Measurements from ENCODE around the gene ANGEL2.

Gene ANGEL2

DNA sequence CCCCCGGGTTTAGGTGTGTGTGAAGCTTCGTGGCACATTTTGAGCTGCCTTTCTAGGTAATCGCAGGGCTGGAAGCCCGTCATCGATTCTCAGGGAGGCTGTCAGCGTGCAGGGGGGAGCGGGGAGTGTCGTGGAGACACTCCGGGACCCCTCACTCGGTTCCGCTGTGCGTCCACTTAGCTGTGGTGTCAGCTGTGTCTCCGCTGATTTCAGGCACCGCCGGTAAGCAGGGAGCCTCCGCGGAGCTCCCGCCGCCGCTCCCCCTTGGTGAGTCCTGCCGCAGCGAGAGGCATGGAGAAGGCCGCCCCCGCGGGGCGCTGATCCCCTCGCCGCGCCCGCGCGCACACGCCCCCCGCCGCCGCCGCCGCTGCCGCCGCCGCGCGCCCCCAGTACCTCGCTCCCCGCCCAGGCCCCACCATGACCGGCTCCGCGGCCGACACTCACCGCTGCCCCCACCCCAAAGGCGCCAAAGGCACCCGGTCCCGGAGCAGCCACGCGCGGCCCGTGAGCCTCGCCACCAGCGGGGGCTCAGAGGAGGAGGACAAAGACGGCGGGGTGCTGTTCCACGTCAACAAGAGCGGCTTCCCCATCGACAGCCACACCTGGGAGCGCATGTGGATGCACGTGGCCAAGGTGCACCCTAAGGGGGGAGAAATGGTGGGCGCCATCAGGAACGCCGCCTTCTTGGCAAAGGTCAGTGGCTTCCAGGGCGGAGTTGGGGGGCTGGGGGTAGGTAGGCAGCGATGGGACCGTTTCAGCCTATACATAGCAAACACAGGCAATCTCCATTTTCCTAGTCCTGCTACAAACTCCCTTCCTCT is 64.3 kb downstream of the ANGEL2 start:
- no peak for DNase-seq (ENCODE audit: low read depth)

DNA sequence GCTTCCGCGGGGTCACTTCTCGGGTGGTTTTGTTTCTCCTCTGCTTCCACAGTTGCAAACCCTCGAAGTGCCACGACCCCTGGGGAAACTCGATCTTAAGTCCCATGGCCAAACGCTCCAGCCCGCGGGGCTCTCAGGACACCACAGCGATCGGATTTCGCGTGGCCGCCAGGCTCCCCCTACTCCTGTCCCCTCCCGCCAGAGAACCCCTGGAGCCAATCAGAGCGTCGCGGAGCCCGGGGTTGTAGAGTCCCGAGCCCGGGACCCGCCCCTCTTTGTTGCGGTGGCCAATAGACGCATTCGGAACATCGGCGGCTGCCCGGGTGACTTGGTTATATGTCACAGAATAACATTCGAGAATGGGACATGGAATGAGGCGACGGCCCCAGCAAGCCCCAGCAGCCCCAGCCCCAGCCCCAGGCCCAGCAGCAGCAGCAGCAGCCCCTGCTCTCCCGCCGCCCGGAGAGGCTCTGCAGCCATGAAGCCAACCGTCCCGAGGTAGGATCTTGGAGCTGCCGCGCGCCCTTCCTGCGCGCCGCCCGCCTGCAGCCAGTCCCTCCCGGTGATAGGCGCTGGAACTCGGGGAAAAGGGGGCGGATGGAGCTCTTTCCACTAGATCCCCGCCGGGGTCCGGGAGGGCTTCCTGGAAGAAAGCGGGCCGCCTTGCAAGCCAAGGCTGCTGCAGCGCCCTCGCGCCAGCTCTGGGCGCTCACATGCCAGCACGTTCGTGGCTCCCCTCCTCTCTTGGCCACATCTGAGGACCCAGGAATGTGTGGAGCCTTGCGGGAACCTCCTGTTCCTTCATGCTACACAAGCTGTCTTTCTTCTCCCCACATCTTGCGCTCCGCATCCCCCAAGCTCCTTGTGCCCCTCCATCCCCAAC is 65.2 kb downstream of the ANGEL2 start, which contains the start of gene VASH2:
Gene VASH2, plus strand, starts transcription at position 299 of the 883 bp plus-strand sequence. CDS start 1,002 bp downstream, outside the sequence.
- peak; percentile 84 for DNase-seq (ENCODE audit: low read depth)

DNA sequence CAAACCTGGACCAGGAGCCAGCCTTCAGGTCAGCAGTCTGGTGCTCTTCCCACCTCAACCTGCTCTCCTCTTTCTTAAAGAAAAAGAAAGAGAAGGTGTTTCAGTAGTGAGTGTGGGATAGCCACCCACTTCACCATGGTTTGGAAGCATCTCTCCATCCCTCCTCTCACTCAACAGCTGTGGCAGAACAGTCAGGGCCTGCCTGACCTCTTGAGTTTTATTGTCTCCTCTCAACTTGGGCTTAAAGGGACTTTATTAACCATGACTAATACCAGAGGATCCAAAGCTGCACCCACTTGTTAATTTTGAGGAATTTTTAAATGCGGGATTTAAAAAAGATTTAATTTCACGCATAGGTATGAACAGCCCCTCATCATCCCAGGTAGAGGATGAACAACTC is 65.9 kb downstream of the ANGEL2 start:
- no peak for DNase-seq (ENCODE audit: low read depth)

DNA sequence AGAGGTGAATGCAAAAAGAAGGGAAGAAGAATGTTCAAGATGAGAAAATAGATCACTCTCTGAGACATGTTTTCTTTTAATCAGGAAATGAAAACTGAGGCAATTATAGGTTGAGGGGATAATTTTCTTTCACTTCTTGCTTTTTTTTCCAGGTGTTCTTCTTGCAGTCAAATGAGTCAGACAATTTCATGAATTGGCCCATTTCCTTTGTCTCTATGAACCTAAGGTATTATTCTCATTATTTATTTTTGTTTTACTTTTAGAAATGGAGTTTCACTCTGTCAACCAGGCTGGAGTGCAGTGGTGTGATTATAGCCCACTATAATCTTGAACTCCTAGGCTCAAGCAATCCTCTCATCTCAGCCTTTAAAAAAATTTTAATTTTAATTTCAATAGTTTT is 68.8 kb downstream of the ANGEL2 start:
- DNase-seq (ENCODE audit: low read depth) = no peak

DNA sequence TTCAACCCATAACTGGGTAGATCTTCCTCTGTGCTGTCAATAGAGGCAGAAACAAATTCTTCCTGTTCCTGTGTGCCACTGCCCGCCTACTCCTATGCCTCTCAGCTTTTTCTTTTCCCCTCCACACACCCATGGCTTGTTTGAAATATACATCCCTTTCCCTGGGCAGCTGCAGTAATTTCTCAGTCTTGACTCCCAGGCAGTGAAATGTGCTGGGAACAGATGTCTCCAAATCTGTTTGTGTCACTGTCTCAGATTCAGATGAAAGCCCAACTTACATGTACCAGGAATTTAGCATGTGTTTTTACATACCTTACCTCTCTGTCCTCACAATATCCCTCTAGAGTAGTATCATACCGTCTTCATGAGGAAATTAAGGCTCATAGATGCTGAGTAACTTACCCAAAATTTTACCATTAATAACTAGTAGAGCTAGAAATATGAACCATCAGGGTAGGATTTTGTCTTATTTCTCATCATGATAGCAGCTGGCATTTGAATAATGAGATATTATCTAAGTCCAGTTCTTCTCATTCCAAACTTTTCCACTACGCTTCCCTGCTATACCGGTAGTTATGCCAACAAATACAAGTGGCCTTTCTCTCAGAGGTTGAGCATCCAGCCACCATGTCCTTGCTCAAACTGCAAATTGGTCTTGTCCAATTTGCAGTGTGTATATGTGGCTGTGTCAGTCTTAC is 70.1 kb downstream of the ANGEL2 start:
- DNase-seq (ENCODE audit: low read depth) = no peak

DNA sequence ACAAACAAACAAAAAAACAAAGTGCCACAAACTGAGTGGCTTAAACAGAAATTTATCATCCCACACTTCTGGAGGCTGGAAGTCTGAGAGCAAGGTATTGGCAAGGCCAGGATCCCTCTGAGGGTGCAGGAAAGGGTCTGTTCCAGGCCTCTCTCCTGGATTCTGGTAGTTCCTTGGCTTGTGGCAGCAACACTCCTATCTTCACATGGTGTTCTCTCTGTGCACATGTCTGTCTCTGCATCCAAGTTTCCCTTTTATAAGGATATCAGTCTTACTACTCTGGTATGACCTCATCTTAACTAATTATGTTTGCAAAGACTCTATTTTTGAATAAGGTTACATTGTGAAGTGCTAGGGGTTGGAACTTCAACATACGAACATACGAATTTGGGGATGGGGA is 70.6 kb downstream of the ANGEL2 start:
- DNase-seq (ENCODE audit: low read depth) = no peak

DNA sequence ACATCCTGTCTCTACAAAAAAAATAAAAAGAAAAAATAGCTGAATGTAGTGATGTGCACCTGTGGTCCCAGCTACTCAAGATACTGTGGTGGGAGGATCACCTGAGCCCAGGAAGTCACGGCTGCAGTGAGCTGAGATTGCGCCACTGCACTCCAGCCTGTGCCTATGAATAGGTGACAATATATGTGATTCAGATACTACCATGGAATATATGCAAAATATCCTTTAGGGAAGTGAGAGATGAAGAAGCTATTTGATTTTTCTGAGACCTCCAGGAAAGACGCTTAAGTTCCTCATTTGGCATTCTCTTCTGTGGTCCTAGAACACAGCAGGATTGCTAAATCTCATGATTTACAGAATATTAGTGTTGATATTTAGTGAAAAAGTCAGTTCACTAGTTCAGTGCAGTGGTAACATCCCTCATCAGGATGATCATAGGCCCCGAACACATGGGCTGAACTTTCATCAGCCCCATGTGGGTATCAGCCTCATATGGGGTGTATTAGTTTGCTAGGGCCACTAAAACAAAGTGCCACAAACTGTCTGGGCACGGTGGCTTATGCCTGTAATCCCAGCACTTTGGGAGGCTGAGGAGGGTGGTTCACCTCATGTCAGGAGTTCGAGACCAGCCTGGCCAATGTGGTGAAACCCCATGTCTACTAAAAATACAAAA is 71.3 kb downstream of the ANGEL2 start:
- no peak for DNase-seq (ENCODE audit: low read depth)

DNA sequence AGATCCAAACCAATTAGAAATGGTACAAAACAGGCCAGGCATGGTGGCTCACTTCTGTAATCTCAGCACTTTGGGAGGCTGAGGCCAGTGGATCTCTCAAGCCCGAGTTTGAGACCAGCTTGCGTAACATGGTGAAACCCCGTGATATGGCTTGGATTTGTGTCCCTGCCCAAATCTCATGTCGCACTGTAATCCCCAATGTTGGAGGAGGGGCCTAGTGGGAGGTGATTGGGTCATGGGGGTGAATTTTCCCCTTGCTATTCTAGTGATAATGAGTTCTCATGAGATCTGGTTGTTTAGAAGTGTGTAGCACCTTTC is 72.3 kb downstream of the ANGEL2 start:
- DNase-seq (ENCODE audit: low read depth) = no peak

DNA sequence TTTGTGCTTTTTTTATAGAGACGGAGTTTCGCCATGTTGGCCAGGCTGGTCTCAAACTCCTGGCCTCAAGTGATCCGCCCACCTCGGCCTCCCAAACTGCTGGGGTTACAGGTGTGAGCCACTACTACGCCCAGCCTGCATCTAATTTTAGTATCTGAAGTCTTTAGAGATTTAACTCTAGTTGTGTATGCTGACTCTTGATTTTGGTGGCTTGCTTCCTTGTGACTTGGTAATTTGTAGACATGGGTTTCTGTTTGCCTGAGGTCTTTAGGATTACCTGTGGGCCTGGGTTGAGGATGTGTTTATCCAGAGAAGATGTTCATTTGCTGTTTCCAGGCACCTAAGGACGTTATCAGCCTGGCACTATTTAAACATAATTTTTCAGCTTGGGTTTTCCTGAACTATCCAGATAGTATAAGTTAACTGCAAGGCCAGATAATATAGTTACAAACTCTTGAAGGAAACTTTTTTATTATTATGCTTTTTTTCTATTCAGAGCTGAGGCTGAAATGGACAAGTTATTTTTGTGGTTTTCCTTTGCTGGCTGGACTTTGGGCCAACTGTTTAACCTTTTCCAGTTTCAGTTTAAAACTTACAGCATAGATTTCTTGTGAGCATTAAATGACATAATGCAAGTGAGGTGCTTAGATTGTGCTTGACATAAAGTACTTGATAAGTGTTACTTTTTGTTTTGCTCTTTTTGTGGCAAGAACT is 72.8 kb downstream of the ANGEL2 start:
- no peak for DNase-seq (ENCODE audit: low read depth)

Data from EH (cell line).